GM23338 (cell line): ENCODE measurements around the gene ADORA1. TPM values are rescaled to one million over a fixed set of nuclear protein-coding genes. Genes with fewer than 3 reads are reported as not detected.

Experiments
- ATAC-seq: fragments of 200-7000 bp; cut with Tn5 transposase; 3 replicates; pipeline ENCODE4 v1.9.1; 2020
- DNase-seq: peaks from one replicate; pipeline ENCODE4 v3.0.0-alpha.2; 2015; ENCODE audit warnings: low spot score
- H2AFZ ChIP-seq: fragments of 200-600 bp; sonication (generic); 2 replicates; pipeline ENCODE4 v1.8.0; 2016; ENCODE audit warnings: antibody characterized with exemption, mild to moderate bottlenecking, moderate library complexity
- H3F3A ChIP-seq: fragments of 200-600 bp; sonication (generic); replicated peaks from 2 replicates; pipeline ENCODE4 v1.8.0; 2017; ENCODE audit warnings: antibody characterized with exemption, mixed run types, low read depth
- H3K27ac ChIP-seq: fragments of 200-600 bp; sonication (generic); 2 replicates; pipeline ENCODE4 v1.6.1; 2016; ENCODE audit warnings: low read depth
- H3K27me3 ChIP-seq: fragments of 200-600 bp; sonication (generic); 2 replicates; pipeline ENCODE4 v1.8.0; 2016; ENCODE audit warnings: mild to moderate bottlenecking, mixed run types, moderate library complexity; ENCODE audit not compliant: insufficient read depth
- H3K36me3 ChIP-seq: fragments of 200-600 bp; sonication (generic); 2 replicates; pipeline ENCODE4 v1.8.0; 2016; ENCODE audit warnings: mild to moderate bottlenecking; ENCODE audit not compliant: insufficient read depth
- H3K4me1 ChIP-seq: fragments of 200-600 bp; sonication (generic); 2 replicates; pipeline ENCODE4 v1.8.0; 2016; ENCODE audit warnings: mild to moderate bottlenecking, moderate library complexity; ENCODE audit not compliant: insufficient read depth
- H3K4me2 ChIP-seq: fragments of 200-600 bp; sonication (generic); 2 replicates; pipeline ENCODE4 v1.7.1; 2017; ENCODE audit warnings: mixed run types
- H3K4me3 ChIP-seq: fragments of 200-600 bp; sonication (generic); 2 replicates; pipeline ENCODE4 v1.6.1; 2016; ENCODE audit warnings: mixed run types
- H3K79me2 ChIP-seq: fragments of 200-600 bp; sonication (generic); replicated peaks from 2 replicates; pipeline ENCODE4 v1.8.0; 2017; ENCODE audit warnings: mild to moderate bottlenecking; ENCODE audit not compliant: insufficient read depth
- H3K9me2 ChIP-seq: fragments of 200-600 bp; sonication (generic); 2 replicates; pipeline ENCODE4 v1.8.0; 2017; ENCODE audit not compliant: insufficient read depth
- H4K20me1 ChIP-seq: fragments of 200-600 bp; sonication (generic); replicated peaks from 2 replicates; pipeline ENCODE4 v1.8.0; 2017; ENCODE audit warnings: mild to moderate bottlenecking; ENCODE audit not compliant: insufficient read depth
- H3K27ac Mint-ChIP-seq: 2 replicates; pipeline ENCODE4 v1.8.0; 2020; ENCODE audit warnings: inconsistent platforms, mild to moderate bottlenecking, moderate library complexity, mixed read lengths
- H3K27me3 Mint-ChIP-seq: 3 replicates; pipeline ENCODE4 v1.8.0; 2022; ENCODE audit warnings: low read depth, mild to moderate bottlenecking, moderate library complexity, mixed read lengths, inconsistent platforms; ENCODE audit not compliant: insufficient read depth, poor library complexity
- H3K36me3 Mint-ChIP-seq: 3 replicates; pipeline ENCODE4 v1.8.0; 2021; ENCODE audit warnings: low read depth, mild to moderate bottlenecking, inconsistent platforms, moderate library complexity, mixed read lengths
- H3K4me1 Mint-ChIP-seq: 3 replicates; pipeline ENCODE4 v1.8.0; 2020; ENCODE audit warnings: mild to moderate bottlenecking, inconsistent platforms, mixed read lengths
- H3K4me3 Mint-ChIP-seq: 3 replicates; pipeline ENCODE4 v1.8.0; 2021; ENCODE audit warnings: moderate library complexity, mild to moderate bottlenecking, inconsistent platforms, mixed read lengths
- H3K9me3 Mint-ChIP-seq: 3 replicates; pipeline ENCODE4 v1.8.0; 2020; ENCODE audit warnings: moderate library complexity, mild to moderate bottlenecking, inconsistent platforms, mixed read lengths
- CREB1 ChIP-seq: fragments of 250-450 bp; sonication (Bioruptor Pico); IDR thresholded peaks from 2 replicates; pipeline ENCODE4 v1.5.0; 2020; ENCODE audit warnings: low read depth, mild to moderate bottlenecking, moderate library complexity
- EZH2 ChIP-seq: fragments of 200-600 bp; sonication (generic); IDR thresholded peaks from one replicate; pipeline ENCODE4 v1.8.0; 2017; ENCODE audit warnings: antibody characterized with exemption, mild to moderate bottlenecking, low read depth; ENCODE audit not compliant: unreplicated experiment
- EZH2phosphoT487 ChIP-seq: fragments of 200-600 bp; sonication (generic); IDR thresholded peaks from one replicate; pipeline ENCODE4 v1.8.1; 2018; ENCODE audit warnings: antibody characterized with exemption; ENCODE audit not compliant: unreplicated experiment
- NANOG ChIP-seq: IDR thresholded peaks from 2 replicates; pipeline ENCODE4 v1.6.1; 2016; ENCODE audit warnings: antibody characterized with exemption, borderline replicate concordance
- POLR2AphosphoS5 ChIP-seq: IDR thresholded peaks from 2 replicates; pipeline ENCODE4 v1.6.1; 2016; ENCODE audit warnings: antibody characterized with exemption, low read depth
- STAT1 ChIP-seq: IDR thresholded peaks from one replicate; pipeline ENCODE4 v1.6.1; 2016; ENCODE audit warnings: antibody characterized with exemption; ENCODE audit not compliant: unreplicated experiment
- ZNF331 ChIP-seq: fragments of 250-450 bp; sonication (Bioruptor Pico); IDR thresholded peaks from 2 replicates; pipeline ENCODE4 v1.5.0; 2020; ENCODE audit warnings: low read depth, mild to moderate bottlenecking, moderate library complexity
- polyA plus RNA-seq: library from polyadenylated mRNA; unstranded; fragments of >200 nt; fragmentation: Nextera tagmentation; extraction: Ambion mirVana; gene quantifications from 2 replicates; pipeline ENCODE4 v1.2.1, GENCODE V29; 2016
- total RNA-seq: library from RNA; depleted of rRNA; stranded (reverse); fragments of >200 nt; shearing (Covaris generic); gene quantifications from 2 replicates; pipeline ENCODE4 v1.2.3, GENCODE V29; 2014
- TF ChIP-seq, protein P1 (sequence below): fragments of 250-450 bp; sonication (Bioruptor Pico); IDR thresholded peaks from 2 replicates; pipeline ENCODE4 v1.5.0; 2020; ENCODE audit warnings: mild to moderate bottlenecking, moderate library complexity
- TF ChIP-seq, protein P2 (sequence below), 2 experiments: fragments of 200-600 bp in 1 of 2; sonication (generic) in 1 of 2; conservative IDR thresholded peaks; 2 replicates each; pipeline versions ENCODE4 v1.5.1 to v1.6.1; 2016 to 2017; ENCODE audit warnings: antibody characterized with exemption in 2 of 2, low read depth in 2 of 2, mild to moderate bottlenecking in 2 of 2, moderate library complexity in 1 of 2

The ADORA1 gene
- total and polyA plus RNA-seq, 2 experiments from 2014 or later, result 0.63 to 1.8 TPM

DNA sequence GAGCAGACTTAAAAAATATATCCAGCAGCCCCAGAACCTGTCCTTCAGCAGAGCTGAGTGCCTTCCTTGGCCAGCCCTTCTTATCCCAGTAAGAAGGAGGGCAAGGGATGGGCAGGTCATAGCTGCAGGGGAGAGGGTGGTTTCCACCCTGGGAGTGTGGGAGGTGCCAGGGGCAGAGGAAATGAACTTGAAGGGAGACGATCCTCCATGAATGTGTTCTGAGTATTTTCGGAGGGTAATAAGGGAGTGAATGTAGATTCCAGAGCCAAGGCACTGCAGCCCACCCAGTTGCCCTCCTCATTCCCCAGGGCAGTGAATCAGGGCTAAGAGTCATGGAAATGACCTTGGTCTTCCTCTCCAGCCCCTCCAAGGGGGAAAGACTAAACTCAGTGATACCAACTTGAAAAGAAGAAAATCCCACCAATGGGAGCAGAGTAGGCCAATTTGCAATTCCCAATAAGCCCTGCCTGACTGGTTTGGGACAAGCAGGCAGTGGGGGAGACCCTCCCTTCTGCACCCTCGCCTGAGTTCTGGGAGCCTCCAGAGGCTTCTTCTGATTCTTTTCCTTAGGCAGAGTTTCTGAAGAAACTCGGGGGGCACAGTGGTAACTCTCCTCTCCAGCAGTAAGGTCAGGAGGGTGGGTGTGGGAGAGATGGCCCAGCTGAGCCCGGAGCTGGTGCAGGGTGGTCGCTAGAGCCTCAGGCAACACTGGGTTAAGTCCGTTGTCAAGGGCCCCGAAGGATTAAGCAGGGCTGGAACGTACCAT lies 45.9 kb upstream of the ADORA1 start:
- H3K9me2 ChIP-seq, result no peaks in the 10 kb centered on the region
- peaks cover 11% of the 10 kb centered on the region for H3K27me3 ChIP-seq
- no peaks in the 10 kb centered on the region for H3K79me2 ChIP-seq
- H4K20me1 ChIP-seq, result no peaks in the 10 kb centered on the region
- no peaks in the 10 kb centered on the region for H3K9me3 Mint-ChIP-seq
- peaks cover 29% of the 10 kb centered on the region for H3K4me1 Mint-ChIP-seq
- H3K36me3 Mint-ChIP-seq, result no peaks in the 10 kb centered on the region
- peaks cover 14% of the 10 kb centered on the region for H3K27me3 Mint-ChIP-seq
- peak overlapping the region; percentile 63 for H2AFZ ChIP-seq
- peak overlapping the region; percentile 65; the same call in 1 of the 2 replicates for H3K27ac Mint-ChIP-seq
- H3K27ac ChIP-seq, result no peak overlapping the region
- H3K4me1 ChIP-seq, result peaks cover 17% of the 10 kb centered on the region
- no peak overlapping the region for H3K4me3 ChIP-seq
- no peaks in the 10 kb centered on the region for H3F3A ChIP-seq
- TF ChIP-seq, protein P1, sequence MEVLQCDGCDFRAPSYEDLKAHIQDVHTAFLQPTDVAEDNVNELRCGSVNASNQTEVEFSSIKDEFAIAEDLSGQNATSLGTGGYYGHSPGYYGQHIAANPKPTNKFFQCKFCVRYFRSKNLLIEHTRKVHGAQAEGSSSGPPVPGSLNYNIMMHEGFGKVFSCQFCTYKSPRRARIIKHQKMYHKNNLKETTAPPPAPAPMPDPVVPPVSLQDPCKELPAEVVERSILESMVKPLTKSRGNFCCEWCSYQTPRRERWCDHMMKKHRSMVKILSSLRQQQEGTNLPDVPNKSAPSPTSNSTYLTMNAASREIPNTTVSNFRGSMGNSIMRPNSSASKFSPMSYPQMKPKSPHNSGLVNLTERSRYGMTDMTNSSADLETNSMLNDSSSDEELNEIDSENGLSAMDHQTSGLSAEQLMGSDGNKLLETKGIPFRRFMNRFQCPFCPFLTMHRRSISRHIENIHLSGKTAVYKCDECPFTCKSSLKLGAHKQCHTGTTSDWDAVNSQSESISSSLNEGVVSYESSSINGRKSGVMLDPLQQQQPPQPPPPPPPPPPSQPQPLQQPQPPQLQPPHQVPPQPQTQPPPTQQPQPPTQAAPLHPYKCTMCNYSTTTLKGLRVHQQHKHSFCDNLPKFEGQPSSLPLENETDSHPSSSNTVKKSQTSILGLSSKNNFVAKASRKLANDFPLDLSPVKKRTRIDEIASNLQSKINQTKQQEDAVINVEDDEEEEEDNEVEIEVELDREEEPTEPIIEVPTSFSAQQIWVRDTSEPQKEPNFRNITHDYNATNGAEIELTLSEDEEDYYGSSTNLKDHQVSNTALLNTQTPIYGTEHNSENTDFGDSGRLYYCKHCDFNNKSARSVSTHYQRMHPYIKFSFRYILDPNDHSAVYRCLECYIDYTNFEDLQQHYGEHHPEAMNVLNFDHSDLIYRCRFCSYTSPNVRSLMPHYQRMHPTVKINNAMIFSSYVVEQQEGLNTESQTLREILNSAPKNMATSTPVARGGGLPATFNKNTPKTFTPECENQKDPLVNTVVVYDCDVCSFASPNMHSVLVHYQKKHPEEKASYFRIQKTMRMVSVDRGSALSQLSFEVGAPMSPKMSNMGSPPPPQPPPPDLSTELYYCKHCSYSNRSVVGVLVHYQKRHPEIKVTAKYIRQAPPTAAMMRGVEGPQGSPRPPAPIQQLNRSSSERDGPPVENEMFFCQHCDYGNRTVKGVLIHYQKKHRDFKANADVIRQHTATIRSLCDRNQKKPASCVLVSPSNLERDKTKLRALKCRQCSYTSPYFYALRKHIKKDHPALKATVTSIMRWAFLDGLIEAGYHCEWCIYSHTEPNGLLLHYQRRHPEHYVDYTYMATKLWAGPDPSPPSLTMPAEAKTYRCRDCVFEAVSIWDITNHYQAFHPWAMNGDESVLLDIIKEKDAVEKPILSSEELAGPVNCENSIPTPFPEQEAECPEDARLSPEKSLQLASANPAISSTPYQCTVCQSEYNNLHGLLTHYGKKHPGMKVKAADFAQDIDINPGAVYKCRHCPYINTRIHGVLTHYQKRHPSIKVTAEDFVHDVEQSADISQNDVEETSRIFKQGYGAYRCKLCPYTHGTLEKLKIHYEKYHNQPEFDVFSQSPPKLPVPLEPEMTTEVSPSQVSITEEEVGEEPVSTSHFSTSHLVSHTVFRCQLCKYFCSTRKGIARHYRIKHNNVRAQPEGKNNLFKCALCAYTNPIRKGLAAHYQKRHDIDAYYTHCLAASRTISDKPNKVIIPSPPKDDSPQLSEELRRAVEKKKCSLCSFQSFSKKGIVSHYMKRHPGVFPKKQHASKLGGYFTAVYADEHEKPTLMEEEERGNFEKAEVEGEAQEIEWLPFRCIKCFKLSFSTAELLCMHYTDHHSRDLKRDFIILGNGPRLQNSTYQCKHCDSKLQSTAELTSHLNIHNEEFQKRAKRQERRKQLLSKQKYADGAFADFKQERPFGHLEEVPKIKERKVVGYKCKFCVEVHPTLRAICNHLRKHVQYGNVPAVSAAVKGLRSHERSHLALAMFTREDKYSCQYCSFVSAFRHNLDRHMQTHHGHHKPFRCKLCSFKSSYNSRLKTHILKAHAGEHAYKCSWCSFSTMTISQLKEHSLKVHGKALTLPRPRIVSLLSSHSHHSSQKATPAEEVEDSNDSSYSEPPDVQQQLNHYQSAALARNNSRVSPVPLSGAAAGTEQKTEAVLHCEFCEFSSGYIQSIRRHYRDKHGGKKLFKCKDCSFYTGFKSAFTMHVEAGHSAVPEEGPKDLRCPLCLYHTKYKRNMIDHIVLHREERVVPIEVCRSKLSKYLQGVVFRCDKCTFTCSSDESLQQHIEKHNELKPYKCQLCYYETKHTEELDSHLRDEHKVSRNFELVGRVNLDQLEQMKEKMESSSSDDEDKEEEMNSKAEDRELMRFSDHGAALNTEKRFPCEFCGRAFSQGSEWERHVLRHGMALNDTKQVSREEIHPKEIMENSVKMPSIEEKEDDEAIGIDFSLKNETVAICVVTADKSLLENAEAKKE (CRISPR knock-in tag), result no peak
- TF ChIP-seq ZNF331 (no peak), EZH2phosphoT487 (no peak), STAT1 (no peak), EZH2 (no peak), CREB1 (CRISPR knock-in tag) (no peak), POLR2AphosphoS5 (no peak), NANOG (no peak)
- TF ChIP-seq, protein P2, sequence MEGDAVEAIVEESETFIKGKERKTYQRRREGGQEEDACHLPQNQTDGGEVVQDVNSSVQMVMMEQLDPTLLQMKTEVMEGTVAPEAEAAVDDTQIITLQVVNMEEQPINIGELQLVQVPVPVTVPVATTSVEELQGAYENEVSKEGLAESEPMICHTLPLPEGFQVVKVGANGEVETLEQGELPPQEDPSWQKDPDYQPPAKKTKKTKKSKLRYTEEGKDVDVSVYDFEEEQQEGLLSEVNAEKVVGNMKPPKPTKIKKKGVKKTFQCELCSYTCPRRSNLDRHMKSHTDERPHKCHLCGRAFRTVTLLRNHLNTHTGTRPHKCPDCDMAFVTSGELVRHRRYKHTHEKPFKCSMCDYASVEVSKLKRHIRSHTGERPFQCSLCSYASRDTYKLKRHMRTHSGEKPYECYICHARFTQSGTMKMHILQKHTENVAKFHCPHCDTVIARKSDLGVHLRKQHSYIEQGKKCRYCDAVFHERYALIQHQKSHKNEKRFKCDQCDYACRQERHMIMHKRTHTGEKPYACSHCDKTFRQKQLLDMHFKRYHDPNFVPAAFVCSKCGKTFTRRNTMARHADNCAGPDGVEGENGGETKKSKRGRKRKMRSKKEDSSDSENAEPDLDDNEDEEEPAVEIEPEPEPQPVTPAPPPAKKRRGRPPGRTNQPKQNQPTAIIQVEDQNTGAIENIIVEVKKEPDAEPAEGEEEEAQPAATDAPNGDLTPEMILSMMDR (conservative IDR thresholded peaks at IDR 0.05; ENCODE audit: low read depth in 2 of 2), result no peak
- H3K36me3 ChIP-seq, result no peaks in the 10 kb centered on the region
- DNase-seq (peak; percentile 24), ATAC-seq (peak; percentile 49)
- H3K4me2 ChIP-seq, result peak overlapping the region; percentile 64
- H3K4me3 Mint-ChIP-seq, result no peak overlapping the region; the same call in 2 of the 3 replicates
